Kidney (tissue), 14 donors: ENCODE results near the gene MEA1. TPM values are rescaled to one million over a fixed set of nuclear protein-coding genes. Genes with fewer than 3 reads are reported as not detected.

Source experiments
- DNase-seq, 5 donors: peaks; one replicate each; pipeline ENCODE4 v3.0.0-alpha.2; 2013 to 2020
- FAIRE-seq: peaks from 2 replicates; lab custom pipeline; 2012; peaks lifted over from hg19 to GRCh38; lab: Jason Lieb, UNC
- H3K27ac ChIP-seq, 2 donors: one replicate each; pipeline ENCODE4 v1.7.0; 2013; ENCODE audit warnings: low read depth in 2 of 2, low read length in 2 of 2, inconsistent platforms in 1 of 2
- H3K27me3 ChIP-seq: one replicate; pipeline ENCODE4 v1.7.1; 2013; ENCODE audit warnings: low read length, inconsistent platforms; ENCODE audit not compliant: control insufficient read depth, insufficient read depth
- H3K36me3 ChIP-seq, 3 donors: one replicate each; pipeline versions ENCODE4 v1.7.0 to v1.7.1; 2013; ENCODE audit warnings: low read length in 3 of 3, control low read depth in 1 of 3, inconsistent platforms in 1 of 3; ENCODE audit not compliant: insufficient read depth in 3 of 3, control insufficient read depth in 2 of 3
- H3K4me1 ChIP-seq, 3 donors: one replicate each; pipeline versions ENCODE4 v1.7.0 to v1.7.1; 2013; ENCODE audit warnings: low read length in 3 of 3, inconsistent platforms in 1 of 3, low read depth in 1 of 3; ENCODE audit not compliant: control insufficient read depth in 2 of 3, insufficient read depth in 2 of 3
- H3K4me3 ChIP-seq, 3 donors: one replicate each; pipeline versions ENCODE4 v1.7.0 to v1.8.1; 2013; ENCODE audit warnings: low read length in 3 of 3, control low read depth in 1 of 3, inconsistent platforms in 1 of 3
- H3K9ac ChIP-seq, 3 donors: one replicate each; pipeline versions ENCODE4 v1.7.0 to v1.7.1; 2013; ENCODE audit warnings: low read length in 3 of 3, control low read depth in 1 of 3, inconsistent platforms in 1 of 3
- H3K9me3 ChIP-seq, 3 donors: one replicate each; pipeline versions ENCODE4 v1.7.0 to v1.7.1; 2013; ENCODE audit warnings: low read length in 3 of 3, control low read depth in 1 of 3, inconsistent platforms in 1 of 3; ENCODE audit not compliant: control insufficient read depth in 2 of 3, insufficient read depth in 1 of 3
- CTCF ChIP-seq: IDR thresholded peaks from 3 replicates; pipeline ENCODE4 v1.5.1; 2012; ENCODE audit warnings: mild to moderate bottlenecking, moderate library complexity, borderline replicate concordance; ENCODE audit not compliant: insufficient read depth; ENCODE audit errors: extremely low read depth
- intact Hi-C: fragments of 100-400 bp; cut with DNase I; formaldehyde crosslinking; loops from one replicate; pipeline ENCODE4 v1.11.1; 2022
- polyA plus RNA-seq: library from polyadenylated mRNA; stranded (reverse); fragments of 350-450 nt; fragmentation: Illumina TruSeq; extraction: RNeasy Lipid Tissue Mini Kit (QIAGEN cat#74804); gene quantifications from one replicate; pipeline ENCODE4 v1.2.3, GENCODE V29; 2014; ENCODE audit warnings: low read depth, low replicate concordance; ENCODE audit not compliant: insufficient read depth
- total RNA-seq: library from RNA; stranded (reverse); fragmentation: NEBNext Ultra II Directional; extraction: Animal tissue kit (Norgen Biotek cat#: 25700); gene quantifications from one replicate; pipeline ENCODE4 v1.2.1, GENCODE V29; 2021
- donor health status: control.
- donor health status: control.
- donor health status: control.
- donor health status: control.
- donor health status: control.
- donor health status: DM: yes; HTN: yes; CAD: no.
- donor health status: Normal renal cell carcinoma (clear cell type).

Gene MEA1
- total and polyA plus RNA-seq, 2 donors from 2014 or later, result 53.2 to 149 TPM

- Histone ChIP-seq H3K27me3 (no peaks in the 10 kb centered on the region), H3K9me3 (no peaks in the 10 kb centered on the region), H3K4me1 (peaks cover 2 to 26% (median 24%) of the 10 kb centered on the region in 3 donors), H3K27ac (no peak overlapping the region), H3K9ac (no peak overlapping the region), H3K36me3 (peaks cover 5 to 14% (median 12%) of the 10 kb centered on the region in 3 donors), H3K4me3 (no peak overlapping the region)
- DNase-seq (no peak), FAIRE-seq (no peak)
- TF ChIP-seq CTCF, result no peak
- intact Hi-C loops, result no loop called here
These were observed 3.2 kb upstream of the MEA1 start for GRCh38 chr6:43016943-43017334.

- no peak for TF ChIP-seq CTCF
- FAIRE-seq (no peak), DNase-seq (no peak)
- Histone ChIP-seq H3K36me3 (peaks cover 7 to 18% (median 15%) of the 10 kb centered on the region in 3 donors), H3K27me3 (no peaks in the 10 kb centered on the region), H3K4me1 (peaks cover 2 to 26% (median 24%) of the 10 kb centered on the region in 3 donors), H3K9ac (no peak overlapping the region), H3K9me3 (no peaks in the 10 kb centered on the region), H3K27ac (no peak overlapping the region), H3K4me3 (no peak overlapping the region)
- intact Hi-C loops, result no loop called here
These were observed 2.6 kb upstream of the MEA1 start for GRCh38 chr6:43016176-43016942.

GRCh38 chr6:43014434-43014909 is 726 bp upstream of the MEA1 start:
- Histone ChIP-seq H3K27me3 (no peaks in the 10 kb centered on the region), H3K27ac (peak overlapping the region; percentile 45 to 61), H3K4me1 (peaks cover 2 to 22% (median 18%) of the 10 kb centered on the region in 3 donors), H3K36me3 (peaks cover 11 to 29% (median 20%) of the 10 kb centered on the region in 3 donors), H3K9me3 (no peaks in the 10 kb centered on the region), H3K9ac (peak overlapping the region in 2 of 3 donors; percentile 77 to 97), H3K4me3 (peak overlapping the region; percentile 78 to 100 (median 90))
- TF ChIP-seq CTCF, result no peak
- intact Hi-C loops, result no loop called here
- FAIRE-seq (no peak), DNase-seq (peak in 1 of 5 donors; percentile 50)
